Measurements from ENCODE around the gene LYPD1. TPM values are rescaled to one million over a fixed set of nuclear protein-coding genes. Genes with fewer than 3 reads are reported as not detected.

The LYPD1 gene
- total RNA-seq, 6 experiments from 2014 or later = 0.27 to 1.5 (median 0.81) TPM; not detected in 1

GRCh38 chr2:132605236-132606180 lies 64.5 kb downstream of the LYPD1 start:
- intact Hi-C loops (cut with DNase I) = no loop called here
- H3K27me3 ChIP-seq = no peaks in the 10 kb centered on the region
- TF ChIP-seq POLR2A (IDR thresholded peaks at IDR 0.05) = no peak
- TF ChIP-seq, protein P1, sequence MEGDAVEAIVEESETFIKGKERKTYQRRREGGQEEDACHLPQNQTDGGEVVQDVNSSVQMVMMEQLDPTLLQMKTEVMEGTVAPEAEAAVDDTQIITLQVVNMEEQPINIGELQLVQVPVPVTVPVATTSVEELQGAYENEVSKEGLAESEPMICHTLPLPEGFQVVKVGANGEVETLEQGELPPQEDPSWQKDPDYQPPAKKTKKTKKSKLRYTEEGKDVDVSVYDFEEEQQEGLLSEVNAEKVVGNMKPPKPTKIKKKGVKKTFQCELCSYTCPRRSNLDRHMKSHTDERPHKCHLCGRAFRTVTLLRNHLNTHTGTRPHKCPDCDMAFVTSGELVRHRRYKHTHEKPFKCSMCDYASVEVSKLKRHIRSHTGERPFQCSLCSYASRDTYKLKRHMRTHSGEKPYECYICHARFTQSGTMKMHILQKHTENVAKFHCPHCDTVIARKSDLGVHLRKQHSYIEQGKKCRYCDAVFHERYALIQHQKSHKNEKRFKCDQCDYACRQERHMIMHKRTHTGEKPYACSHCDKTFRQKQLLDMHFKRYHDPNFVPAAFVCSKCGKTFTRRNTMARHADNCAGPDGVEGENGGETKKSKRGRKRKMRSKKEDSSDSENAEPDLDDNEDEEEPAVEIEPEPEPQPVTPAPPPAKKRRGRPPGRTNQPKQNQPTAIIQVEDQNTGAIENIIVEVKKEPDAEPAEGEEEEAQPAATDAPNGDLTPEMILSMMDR (IDR thresholded peaks at IDR 0.05) = no peak
- no peak for DNase-seq
- no peak overlapping the region for H3K27ac ChIP-seq
- no peaks in the 10 kb centered on the region for H3K9me3 ChIP-seq
- H3K4me3 ChIP-seq = no peak overlapping the region
- H3K36me3 ChIP-seq = no peaks in the 10 kb centered on the region
- H3K4me1 ChIP-seq = no peaks in the 10 kb centered on the region
- 60% methylated on average over 7 of the region's 14 CpGs for WGBS (ENCODE audit: insufficient coverage, low coverage, low lambda C conversion rate, missing lambda C conversion rate)
- no peak for ATAC-seq

DNA sequence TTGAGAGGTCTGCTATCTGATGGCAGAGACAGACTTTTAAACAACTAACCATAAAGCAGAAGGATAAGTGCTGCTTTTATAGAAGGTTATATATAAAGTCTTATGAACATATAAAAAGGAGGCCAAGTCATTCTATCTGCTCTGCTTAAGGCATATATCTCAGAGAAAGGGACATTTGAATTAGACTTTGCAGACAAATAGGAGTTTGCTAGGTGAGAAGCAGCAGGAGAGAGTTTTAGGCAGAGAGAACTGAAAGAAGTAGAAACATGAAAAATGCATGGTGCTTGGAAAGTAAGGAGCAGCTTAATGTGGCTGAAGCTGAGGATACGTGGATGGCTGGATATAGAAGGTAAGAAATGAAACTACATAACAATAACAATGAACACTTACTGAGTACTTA lies 65.4 kb downstream of the LYPD1 start:
- no peak for TF ChIP-seq POLR2A (IDR thresholded peaks at IDR 0.05)
- TF ChIP-seq, protein P1 (IDR thresholded peaks at IDR 0.05) = no peak
- intact Hi-C loops (cut with DNase I) = no loop called here
- Histone ChIP-seq H3K36me3 (no peaks in the 10 kb centered on the region), H3K27me3 (no peaks in the 10 kb centered on the region), H3K27ac (no peak overlapping the region), H3K9me3 (no peaks in the 10 kb centered on the region), H3K4me1 (no peaks in the 10 kb centered on the region), H3K4me3 (no peak overlapping the region)
- no peak for ATAC-seq
- WGBS (ENCODE audit: insufficient coverage, low coverage, low lambda C conversion rate, missing lambda C conversion rate) = 89% methylated on average over 1 of the region's 1 CpG
- no peak for DNase-seq

GRCh38 chr2:132599556-132599955 lies 70.4 kb downstream of the LYPD1 start:
- H3K9me3 ChIP-seq = no peaks in the 10 kb centered on the region
- H3K27ac ChIP-seq = no peak overlapping the region
- no peaks in the 10 kb centered on the region for H3K36me3 ChIP-seq
- H3K4me1 ChIP-seq = no peaks in the 10 kb centered on the region
- H3K27me3 ChIP-seq = no peaks in the 10 kb centered on the region
- intact Hi-C loops (cut with DNase I) = no loop called here
- TF ChIP-seq POLR2A (IDR thresholded peaks at IDR 0.05) = no peak
- TF ChIP-seq, protein P1 (IDR thresholded peaks at IDR 0.05) = no peak
- DNase-seq (no peak), ATAC-seq (no peak)
- 84% methylated on average over 4 of the region's 4 CpGs for WGBS (ENCODE audit: insufficient coverage, low coverage, low lambda C conversion rate, missing lambda C conversion rate)
- no peak overlapping the region for H3K4me3 ChIP-seq

DNA sequence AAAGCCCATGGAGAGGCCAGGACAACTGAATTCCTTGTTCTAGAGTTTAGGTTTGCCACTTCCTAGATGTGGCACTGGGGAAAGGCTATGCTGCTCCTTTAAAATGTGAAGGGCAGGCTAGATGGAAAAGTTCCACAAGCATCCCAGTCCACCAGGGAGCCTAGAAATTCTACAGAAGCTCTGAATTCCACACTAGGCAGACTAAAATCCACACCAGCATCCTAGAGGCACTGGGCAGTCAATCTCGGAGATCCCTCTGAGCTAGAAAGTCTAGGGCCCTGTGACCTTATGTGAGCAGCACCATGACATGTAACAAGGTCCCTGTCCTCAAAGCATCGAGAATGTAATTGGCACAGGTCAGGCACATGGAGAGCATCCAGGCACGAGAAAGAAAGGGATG lies 71.5 kb downstream of the LYPD1 start:
- 75% methylated on average over 3 of the region's 3 CpGs for WGBS (ENCODE audit: insufficient coverage, low coverage, low lambda C conversion rate, missing lambda C conversion rate)
- Histone ChIP-seq H3K9me3 (no peaks in the 10 kb centered on the region), H3K36me3 (no peaks in the 10 kb centered on the region), H3K4me1 (no peaks in the 10 kb centered on the region), H3K27ac (no peak overlapping the region), H3K27me3 (no peaks in the 10 kb centered on the region), H3K4me3 (no peak overlapping the region)
- no peak for DNase-seq
- intact Hi-C loops (cut with DNase I) = no loop called here
- no peak for TF ChIP-seq POLR2A (IDR thresholded peaks at IDR 0.05)
- TF ChIP-seq, protein P1 (IDR thresholded peaks at IDR 0.05) = no peak
- ATAC-seq = no peak

Measured in right lobe of liver (tissue), 6 donors.